Stimulated activated CD4-positive, alpha-beta T cell treated with anti-CD3 and anti-CD28 coated beads, Interleukin-1b, Interleukin-23, amount 100 ng/mL, for 24 hours (primary cell): ENCODE measurements around the gene TMOD1.

Source experiments
- DNase-seq, 4 experiments: peaks; one replicate each; pipeline ENCODE4 v3.0.0-alpha.2; 2020; ENCODE audit warnings: low read depth in 4 of 4, low spot score in 1 of 4

TMOD1 gene

DNA sequence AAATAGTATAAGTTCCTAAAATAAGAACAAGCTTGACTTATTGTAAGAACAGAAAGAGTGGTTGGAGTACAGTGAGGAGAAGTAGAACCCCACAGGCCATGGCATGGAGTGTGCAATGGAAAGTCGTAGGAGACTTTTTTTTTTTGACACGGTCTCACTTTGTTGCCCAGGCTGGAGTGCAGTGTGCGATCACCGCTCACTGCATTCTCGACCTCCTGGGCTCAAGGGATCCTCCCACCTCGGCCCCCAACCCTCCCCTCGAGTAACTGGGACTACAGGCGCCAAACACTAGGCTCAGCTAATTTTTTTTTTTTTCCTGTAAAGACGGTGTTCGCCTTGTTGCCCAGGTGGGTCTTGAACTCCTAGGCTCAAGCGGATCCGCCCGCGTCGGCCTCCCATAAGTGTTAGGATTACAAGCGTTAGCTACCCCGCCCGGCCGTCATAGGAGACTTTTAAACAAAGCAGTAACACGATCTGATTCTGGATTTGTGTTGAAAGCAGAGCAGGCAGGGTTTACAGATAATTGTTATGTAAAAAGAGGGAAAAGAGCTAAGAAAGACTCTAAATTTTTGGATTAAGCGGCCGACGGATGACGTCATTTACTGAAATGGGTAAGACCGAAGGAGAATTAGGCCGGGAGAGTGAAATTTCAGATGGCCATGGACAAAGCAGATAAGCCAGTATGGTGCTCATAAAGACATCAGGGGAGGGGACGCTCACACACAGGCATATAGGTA is 130.9 kb downstream of the TMOD1 start:
- DNase-seq, result peak in 2 of 4 experiments; percentile 7 to 9

DNA sequence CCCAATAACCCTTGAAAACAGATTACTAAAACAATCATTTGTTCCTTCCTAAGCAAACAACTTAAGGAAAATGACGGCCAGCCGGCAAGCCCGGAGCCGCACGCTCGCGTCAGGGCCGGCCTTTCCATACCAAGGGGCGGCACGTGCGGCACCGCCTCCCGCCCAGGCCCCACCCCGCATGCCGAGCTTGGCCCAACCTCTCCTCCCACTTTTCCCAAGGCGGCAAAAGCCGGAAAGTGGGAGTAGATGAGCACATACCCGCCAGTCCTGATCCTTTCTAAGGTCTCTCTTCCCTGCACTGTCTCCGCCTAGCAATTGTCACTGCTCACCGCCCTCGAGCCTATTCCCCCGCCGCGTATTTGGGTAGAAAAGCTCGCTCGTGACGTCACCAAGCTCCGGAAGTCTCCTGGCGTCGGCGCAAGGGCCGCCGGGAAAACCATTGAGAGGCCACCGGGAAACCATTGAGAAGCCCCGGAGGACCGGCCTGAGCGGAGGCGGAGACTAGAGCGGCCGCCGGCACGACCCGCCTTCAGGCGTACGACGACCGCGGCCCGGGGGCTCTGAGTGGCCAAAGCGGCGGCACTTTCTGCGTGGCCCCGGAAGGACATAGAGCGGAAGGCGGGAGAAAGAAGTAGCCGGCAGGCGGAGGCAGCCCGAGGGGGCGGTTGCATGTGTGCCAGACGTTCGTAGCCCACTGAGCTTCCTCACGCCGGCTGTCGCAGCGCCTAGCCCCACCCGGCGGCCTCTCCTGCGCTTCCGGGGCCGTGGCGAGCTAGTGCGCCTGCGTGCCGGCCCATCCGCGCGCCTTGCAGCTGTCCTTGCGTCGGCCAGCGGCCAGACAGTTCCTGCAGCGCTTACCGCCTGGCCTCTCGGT is 131.8 kb downstream of the TMOD1 start, which contains the start of the genes NCBP1 and TSTD2:
NCBP1 (plus strand) TSS at position 837 of the 874 bp plus-strand sequence. CDS start 61 bp downstream, outside the sequence.
TSTD2 (minus strand) TSS at position 384 of the 874 bp plus-strand sequence. CDS start 5,806 bp downstream, outside the sequence.
- DNase-seq, result peak; percentile 90 to 94 (median 92)

DNA sequence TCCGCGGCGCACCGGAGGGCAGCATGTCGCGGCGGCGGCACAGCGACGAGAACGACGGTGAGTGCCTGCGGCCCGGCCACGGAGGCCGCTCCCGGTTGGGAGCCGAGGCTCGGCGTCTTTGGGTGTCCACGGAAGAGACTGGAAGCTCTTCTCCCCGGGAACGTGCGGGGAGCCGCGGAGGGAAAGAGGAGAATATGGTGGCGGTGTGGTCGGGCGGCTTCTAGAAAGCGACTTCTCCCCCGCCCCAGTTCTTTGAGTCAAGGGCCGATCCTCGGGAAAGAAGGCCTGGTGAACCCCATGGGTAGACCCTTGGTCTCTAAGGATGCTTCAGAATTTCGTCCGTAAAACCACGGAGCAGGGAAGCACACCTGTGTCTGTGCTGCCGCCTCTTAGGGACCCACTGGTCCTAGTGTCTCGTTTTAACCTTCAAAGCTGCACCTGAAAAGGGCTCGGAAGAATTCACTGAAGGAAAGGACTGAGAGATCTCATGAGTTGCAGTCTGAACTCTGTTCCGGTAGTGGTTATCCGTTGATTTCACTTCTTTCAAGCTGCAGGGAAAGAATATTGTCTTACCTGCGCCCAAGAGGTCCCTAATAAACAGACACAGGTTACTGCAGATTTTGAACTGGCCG is 132.5 kb downstream of the TMOD1 start:
- peak in 1 of 4 experiments; percentile 5 for DNase-seq

DNA sequence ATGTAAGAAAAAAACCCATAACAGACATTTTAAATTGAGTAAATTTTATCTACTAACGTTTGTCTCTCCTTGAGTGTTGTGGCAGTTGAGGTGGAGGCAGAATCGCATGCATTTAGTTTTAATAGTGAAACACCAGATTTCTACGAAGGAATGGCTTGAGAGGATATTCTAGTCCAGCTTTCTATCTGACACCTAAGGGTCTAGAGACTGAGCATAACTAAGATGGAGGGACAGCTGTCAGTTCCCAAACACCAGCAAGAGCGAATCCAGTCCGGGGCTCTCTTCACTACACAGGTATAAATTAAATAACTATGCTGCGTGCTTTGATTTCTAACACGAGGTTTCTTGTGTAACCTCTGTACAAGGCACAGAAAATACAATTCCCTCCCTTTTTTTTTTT is 133.6 kb downstream of the TMOD1 start:
- DNase-seq, result no peak

DNA sequence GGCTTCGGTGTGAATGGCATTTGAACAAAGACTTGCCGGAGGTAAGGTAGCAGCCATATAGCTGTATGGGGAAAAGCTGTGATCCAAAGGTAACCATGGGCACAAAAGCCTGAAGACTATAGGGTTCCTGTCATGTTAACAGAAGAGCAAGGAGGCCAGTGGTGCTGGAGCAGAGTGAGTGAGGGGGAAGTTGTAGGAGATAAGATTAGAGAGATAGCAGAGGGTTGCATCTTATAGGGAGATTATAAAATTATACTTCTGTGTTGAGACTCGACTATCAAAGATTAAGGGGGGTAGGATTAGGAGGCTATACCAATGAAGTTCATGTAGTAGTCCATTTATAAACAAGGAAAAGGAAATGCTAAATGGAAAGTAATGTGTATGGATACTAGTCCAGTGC is 135.4 kb downstream of the TMOD1 start:
- no peak for DNase-seq

DNA sequence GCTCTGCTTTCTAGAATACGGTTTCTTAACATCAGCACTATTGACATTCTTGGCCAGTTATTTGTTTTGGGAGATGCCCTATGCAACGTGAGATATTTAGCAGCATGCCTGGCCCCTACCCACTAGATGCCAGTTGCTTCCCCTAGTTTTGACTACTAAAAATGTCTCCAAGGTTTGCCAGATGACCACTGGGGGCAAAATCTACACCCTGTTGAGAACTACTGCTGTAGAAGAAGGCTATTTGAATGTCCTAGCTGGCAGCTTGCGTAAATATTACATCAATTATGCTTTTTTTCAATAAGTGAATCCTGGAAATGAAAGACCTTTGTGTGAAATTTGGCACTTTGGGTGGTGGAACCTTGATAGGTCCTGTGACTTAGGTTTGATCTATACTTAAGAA is 137.2 kb downstream of the TMOD1 start:
- no peak for DNase-seq

DNA sequence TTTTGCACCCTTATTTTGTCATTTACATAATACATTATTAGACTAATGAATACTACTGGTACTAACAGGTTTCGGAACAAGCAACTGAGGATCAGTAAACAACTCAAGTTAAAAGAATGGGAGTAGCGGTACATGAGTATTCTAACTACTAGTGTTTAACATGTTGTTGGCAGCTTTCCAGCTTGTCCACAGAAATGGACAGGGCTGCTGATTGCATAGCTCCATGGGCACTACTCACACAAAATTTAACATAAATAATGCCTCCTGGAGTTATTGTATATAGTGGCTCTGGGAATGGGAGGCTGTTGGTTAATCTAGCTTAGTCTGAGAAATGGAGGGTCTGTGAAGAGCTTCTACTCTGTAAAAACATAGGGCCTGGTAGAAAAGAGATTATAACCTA is 138.9 kb downstream of the TMOD1 start:
- DNase-seq, result no peak

DNA sequence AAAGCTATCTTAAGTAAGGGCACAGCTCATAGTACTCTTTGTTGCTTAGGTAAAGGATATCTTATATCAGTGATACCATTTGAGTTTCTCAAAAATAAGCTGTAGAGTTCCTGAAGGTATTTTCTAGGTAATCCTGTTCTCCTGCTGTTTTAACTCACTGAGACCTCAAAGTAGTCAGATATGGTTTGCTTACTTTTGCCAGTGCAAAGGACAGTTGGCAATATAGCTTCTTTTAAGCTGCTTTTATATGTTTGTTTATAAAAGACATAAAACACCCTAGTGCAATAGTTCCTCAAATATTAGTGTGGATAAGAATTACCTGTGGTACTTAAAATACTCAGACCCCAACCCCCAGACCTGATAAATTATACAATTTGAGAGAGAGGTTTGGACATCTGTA is 144.3 kb downstream of the TMOD1 start:
- DNase-seq, result no peak

DNA sequence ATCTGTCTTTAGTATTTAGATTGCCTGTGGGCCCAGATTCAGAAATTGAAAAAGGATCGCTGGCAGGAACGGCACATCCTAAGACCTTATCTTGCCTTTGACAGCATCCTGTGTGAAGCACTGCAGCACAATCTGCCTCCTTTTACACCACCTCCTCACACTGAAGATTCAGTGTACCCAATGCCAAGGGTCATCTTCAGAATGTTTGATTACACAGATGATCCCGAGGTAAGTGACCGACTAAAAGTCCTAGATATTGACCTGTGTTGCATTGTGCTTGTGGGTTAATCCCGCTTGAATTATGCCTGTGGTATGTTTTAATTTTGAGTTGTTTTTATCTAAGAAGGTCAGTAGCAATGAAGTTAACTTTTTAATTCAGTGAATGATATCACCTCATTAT is 146.5 kb downstream of the TMOD1 start:
- DNase-seq, result no peak
